Gastroesophageal sphincter (tissue), 3 donors: ENCODE data around the gene GPAT2.
"Not testable (repeated sequence)": the region's sequence is repeated elsewhere in the genome, so short reads cannot be mapped to it uniquely, and the experiment has no call there.

Experiments used
- EP300 ChIP-seq: sonication (generic); formaldehyde crosslinking; IDR thresholded peaks from one replicate; pipeline ENCODE4 v1.6.1; 2017; ENCODE audit warnings: antibody characterized with exemption, mild to moderate bottlenecking
- POLR2AphosphoS5 ChIP-seq: sonication (generic); formaldehyde crosslinking; IDR thresholded peaks from one replicate; pipeline ENCODE4 v1.6.1; 2017; ENCODE audit warnings: antibody characterized with exemption
- TF ChIP-seq, protein P1 (sequence below), 4 experiments: fragments of 200-600 bp in 2 of 4; fragments of 450-650 bp in 2 of 4; sonication (generic) in 1 of 4; IDR thresholded peaks; one replicate each; pipeline ENCODE4 v1.5.1; 2017 to 2019; ENCODE audit warnings: antibody characterized with exemption in 4 of 4, mild to moderate bottlenecking in 2 of 4, moderate library complexity in 2 of 4

DNA sequence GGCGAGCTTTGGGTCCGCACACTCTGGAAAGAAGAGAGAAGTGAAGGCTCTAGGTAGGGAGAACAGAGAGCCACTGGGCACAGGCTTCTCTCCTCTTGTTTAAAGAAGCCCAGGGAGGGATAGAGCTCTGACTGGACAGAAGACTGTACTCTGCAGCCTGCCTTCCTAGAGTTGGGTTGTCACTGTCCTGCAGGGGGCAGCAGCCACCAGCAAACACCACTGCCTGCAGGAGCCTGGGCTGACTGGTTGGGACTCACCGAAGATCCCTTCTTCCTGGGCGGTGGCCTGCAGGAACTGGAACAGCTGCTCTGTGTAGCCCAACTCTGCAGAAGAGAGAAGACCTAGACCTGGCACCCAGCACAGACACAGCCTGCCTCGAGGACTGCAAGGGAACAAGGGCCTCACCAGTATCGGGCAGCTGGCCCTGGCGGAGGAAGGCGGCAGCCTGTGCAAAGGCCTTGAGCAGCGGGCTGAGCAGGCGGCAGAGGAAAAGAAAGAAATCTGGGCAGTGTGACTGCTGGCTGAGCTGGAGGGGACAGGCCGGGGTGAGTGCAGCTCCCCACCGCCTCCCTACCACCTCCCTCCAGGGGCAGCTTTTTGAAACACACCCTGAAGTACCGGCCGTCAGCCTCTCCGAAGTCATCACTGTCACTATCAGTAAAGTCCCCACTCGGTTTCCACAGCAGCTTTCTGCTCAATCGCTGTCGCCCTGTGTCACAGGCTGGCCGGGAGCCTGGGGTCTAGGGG, 11.8 kb downstream of the GPAT2 start:
- TF ChIP-seq, protein P1, sequence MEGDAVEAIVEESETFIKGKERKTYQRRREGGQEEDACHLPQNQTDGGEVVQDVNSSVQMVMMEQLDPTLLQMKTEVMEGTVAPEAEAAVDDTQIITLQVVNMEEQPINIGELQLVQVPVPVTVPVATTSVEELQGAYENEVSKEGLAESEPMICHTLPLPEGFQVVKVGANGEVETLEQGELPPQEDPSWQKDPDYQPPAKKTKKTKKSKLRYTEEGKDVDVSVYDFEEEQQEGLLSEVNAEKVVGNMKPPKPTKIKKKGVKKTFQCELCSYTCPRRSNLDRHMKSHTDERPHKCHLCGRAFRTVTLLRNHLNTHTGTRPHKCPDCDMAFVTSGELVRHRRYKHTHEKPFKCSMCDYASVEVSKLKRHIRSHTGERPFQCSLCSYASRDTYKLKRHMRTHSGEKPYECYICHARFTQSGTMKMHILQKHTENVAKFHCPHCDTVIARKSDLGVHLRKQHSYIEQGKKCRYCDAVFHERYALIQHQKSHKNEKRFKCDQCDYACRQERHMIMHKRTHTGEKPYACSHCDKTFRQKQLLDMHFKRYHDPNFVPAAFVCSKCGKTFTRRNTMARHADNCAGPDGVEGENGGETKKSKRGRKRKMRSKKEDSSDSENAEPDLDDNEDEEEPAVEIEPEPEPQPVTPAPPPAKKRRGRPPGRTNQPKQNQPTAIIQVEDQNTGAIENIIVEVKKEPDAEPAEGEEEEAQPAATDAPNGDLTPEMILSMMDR (IDR thresholded peaks at IDR 0.05) = peak; percentile 66 to 82 (median 75)
- not testable (repeated sequence) for TF ChIP-seq EP300, POLR2AphosphoS5
